Measurements from ENCODE around the gene NAPEPLD.
"Not testable (repeated sequence)": the region's sequence is repeated elsewhere in the genome, so short reads cannot be mapped to it uniquely, and the experiment has no call there.

The NAPEPLD gene

GRCh38 chr7:103142494-103142893, 6.4 kb downstream of the NAPEPLD start:
- DNase-seq, result no peak

- DNase-seq, result no peak
Observed at GRCh38 chr7:103141753-103142404, 7.0 kb downstream of the NAPEPLD start.

- DNase-seq, result no peak
Observed at GRCh38 chr7:103140685-103141084, 8.2 kb downstream of the NAPEPLD start.

GRCh38 chr7:103140061-103140460, 8.8 kb downstream of the NAPEPLD start:
- no peak for DNase-seq

GRCh38 chr7:103134836-103135554, 13.9 kb downstream of the NAPEPLD start:
- DNase-seq, result no peak

- no peak for DNase-seq
Observed at GRCh38 chr7:103132995-103133688, 15.8 kb downstream of the NAPEPLD start.

- no peak for DNase-seq
Observed at GRCh38 chr7:103130901-103131624, 17.8 kb downstream of the NAPEPLD start.

GRCh38 chr7:103129702-103130549, 19.0 kb downstream of the NAPEPLD start:
- DNase-seq, result no peak

GRCh38 chr7:103127006-103127405, 21.9 kb downstream of the NAPEPLD start:
- no peak for DNase-seq

- no peak for DNase-seq
Observed at GRCh38 chr7:103124429-103124979, 24.4 kb downstream of the NAPEPLD start.

GRCh38 chr7:103123529-103123928, 25.4 kb downstream of the NAPEPLD start:
- DNase-seq, result no peak

GRCh38 chr7:103121641-103122040, 27.3 kb downstream of the NAPEPLD start:
- no peak for DNase-seq

- no peak for DNase-seq
Observed at GRCh38 chr7:103120362-103120761, 28.5 kb downstream of the NAPEPLD start.

GRCh38 chr7:103119791-103120291, 29.1 kb downstream of the NAPEPLD start:
- no peak for DNase-seq

GRCh38 chr7:103117465-103117864, 31.4 kb downstream of the NAPEPLD start:
- no peak for DNase-seq

- no peak for DNase-seq
Observed at GRCh38 chr7:103116991-103117390, 31.9 kb downstream of the NAPEPLD start.

- no peak for DNase-seq
Observed at GRCh38 chr7:103116511-103116910, 32.4 kb downstream of the NAPEPLD start.

- no peak for DNase-seq
Observed at GRCh38 chr7:103115771-103116170, 33.1 kb downstream of the NAPEPLD start.

- DNase-seq, result no peak
Observed at GRCh38 chr7:103114576-103115008, 34.3 kb downstream of the NAPEPLD start.

- no peak for DNase-seq
Observed at GRCh38 chr7:103113164-103113563, 35.7 kb downstream of the NAPEPLD start.

GRCh38 chr7:103106703-103107070, 42.2 kb downstream of the NAPEPLD start:
- DNase-seq, result not testable (repeated sequence)

Data from NCI-H1092 (cell line).